HG02943 (cell line): ENCODE results near the gene NPR1.
"Not testable (repeated sequence)": the region's sequence is repeated elsewhere in the genome, so short reads cannot be mapped to it uniquely, and the experiment has no call there.

ENCODE experiments used
- ATAC-seq: cut with Tn5 transposase; IDR thresholded peaks from one replicate; pipeline ENCODE4 v1.9.1; 2021; ENCODE audit warnings: mild to moderate bottlenecking, low read depth, moderate library complexity; ENCODE audit not compliant: unreplicated experiment

The NPR1 gene

GRCh38 chr1:153678519-153679336, at the start of gene NPR1:
NPR1 (plus strand) TSS chr1:153678688; CDS start chr1:153679109, 421 bp downstream.
- no peak for ATAC-seq

GRCh38 chr1:153629343-153629665, 49.2 kb upstream of the NPR1 start:
- no peak for ATAC-seq

- no peak for ATAC-seq
Measured at GRCh38 chr1:153629971-153630370, 48.5 kb upstream of the NPR1 start.

GRCh38 chr1:153630384-153630783, 48.1 kb upstream of the NPR1 start:
- no peak for ATAC-seq

- no peak for ATAC-seq
Measured at GRCh38 chr1:153631047-153632022, 47.2 kb upstream of the NPR1 start.

- no peak for ATAC-seq
Measured at GRCh38 chr1:153633161-153633753, 45.2 kb upstream of the NPR1 start.

GRCh38 chr1:153633754-153634665, 44.5 kb upstream of the NPR1 start, which contains the start of gene CHTOP:
CHTOP (plus strand) TSS chr1:153634066; CDS start chr1:153636589, 2,523 bp downstream.
- peak; percentile 78 for ATAC-seq

- ATAC-seq: no peak
Measured at GRCh38 chr1:153635872-153636271, 42.6 kb upstream of the NPR1 start.

GRCh38 chr1:153636312-153636711, 42.2 kb upstream of the NPR1 start:
- ATAC-seq: no peak

- no peak for ATAC-seq
Measured at GRCh38 chr1:153638261-153638660, 40.2 kb upstream of the NPR1 start.

GRCh38 chr1:153639280-153639679, 39.2 kb upstream of the NPR1 start:
- ATAC-seq: no peak

GRCh38 chr1:153640213-153640612, 38.3 kb upstream of the NPR1 start:
- ATAC-seq: not testable (repeated sequence)

- no peak for ATAC-seq
Measured at GRCh38 chr1:153640861-153641260, 37.6 kb upstream of the NPR1 start.

GRCh38 chr1:153642161-153642560, 36.3 kb upstream of the NPR1 start:
- no peak for ATAC-seq

- no peak for ATAC-seq
Measured at GRCh38 chr1:153643100-153643499, 35.4 kb upstream of the NPR1 start.

GRCh38 chr1:153643816-153644215, 34.7 kb upstream of the NPR1 start:
- no peak for ATAC-seq

- no peak for ATAC-seq
Measured at GRCh38 chr1:153646672-153647345, 31.7 kb upstream of the NPR1 start.

GRCh38 chr1:153647346-153647714, 31.2 kb upstream of the NPR1 start:
- no peak for ATAC-seq

- no peak for ATAC-seq
Measured at GRCh38 chr1:153648000-153648643, 30.4 kb upstream of the NPR1 start.
